ENCODE measurements around the gene NPPA.

DNA sequence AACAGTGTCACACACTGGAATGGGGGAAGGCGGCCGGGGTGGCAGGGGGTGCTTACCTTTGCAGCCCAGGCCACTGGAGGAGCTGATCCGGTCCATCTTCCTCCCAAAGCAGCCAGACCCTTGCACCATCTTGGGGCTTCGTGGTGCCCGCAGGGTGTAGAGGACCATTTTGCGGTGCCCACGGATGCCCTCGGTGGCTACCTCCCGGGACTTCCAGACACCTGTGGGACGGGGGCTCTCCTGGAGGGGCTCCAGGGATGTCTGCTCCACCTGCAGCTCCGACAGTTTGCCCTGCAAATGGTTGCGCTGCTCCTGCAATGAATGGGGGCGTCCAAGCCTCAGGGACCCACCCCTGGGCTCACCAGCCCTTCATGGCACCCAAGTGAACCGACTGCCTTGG, 10.6 kb upstream of the NPPA start:
- TF ChIP-seq, protein P1, sequence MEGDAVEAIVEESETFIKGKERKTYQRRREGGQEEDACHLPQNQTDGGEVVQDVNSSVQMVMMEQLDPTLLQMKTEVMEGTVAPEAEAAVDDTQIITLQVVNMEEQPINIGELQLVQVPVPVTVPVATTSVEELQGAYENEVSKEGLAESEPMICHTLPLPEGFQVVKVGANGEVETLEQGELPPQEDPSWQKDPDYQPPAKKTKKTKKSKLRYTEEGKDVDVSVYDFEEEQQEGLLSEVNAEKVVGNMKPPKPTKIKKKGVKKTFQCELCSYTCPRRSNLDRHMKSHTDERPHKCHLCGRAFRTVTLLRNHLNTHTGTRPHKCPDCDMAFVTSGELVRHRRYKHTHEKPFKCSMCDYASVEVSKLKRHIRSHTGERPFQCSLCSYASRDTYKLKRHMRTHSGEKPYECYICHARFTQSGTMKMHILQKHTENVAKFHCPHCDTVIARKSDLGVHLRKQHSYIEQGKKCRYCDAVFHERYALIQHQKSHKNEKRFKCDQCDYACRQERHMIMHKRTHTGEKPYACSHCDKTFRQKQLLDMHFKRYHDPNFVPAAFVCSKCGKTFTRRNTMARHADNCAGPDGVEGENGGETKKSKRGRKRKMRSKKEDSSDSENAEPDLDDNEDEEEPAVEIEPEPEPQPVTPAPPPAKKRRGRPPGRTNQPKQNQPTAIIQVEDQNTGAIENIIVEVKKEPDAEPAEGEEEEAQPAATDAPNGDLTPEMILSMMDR (IDR thresholded peaks at IDR 0.05; ENCODE audit: poor library complexity) = no peak
- TF ChIP-seq EZH2phosphoT487 (IDR thresholded peaks at IDR 0.05; ENCODE audit: low read depth, severe bottlenecking, unreplicated experiment) (no peak), EZH2 (IDR thresholded peaks at IDR 0.05; ENCODE audit: borderline replicate concordance) (no peak)

Measured in hepatocyte (in vitro differentiated cells).